GM03348 (cell line): Measurements from ENCODE around the gene GPC3.
A peak's percentile ranks its signal among the peaks of the same experiment; 100 is the strongest.

Experiments
- DNase-seq: peaks from one replicate; pipeline ENCODE4 v3.0.0; 2012; ENCODE audit warnings: low spot score

GPC3 gene

GRCh38 chrX:133681897-133682296 lies 303.5 kb downstream of the GPC3 start:
- DNase-seq = no peak

GRCh38 chrX:133681421-133681820 lies 304.0 kb downstream of the GPC3 start:
- no peak for DNase-seq

GRCh38 chrX:133677123-133678063 lies 308.0 kb downstream of the GPC3 start:
- DNase-seq = no peak

- no peak for DNase-seq
Measured at GRCh38 chrX:133676344-133677122, 308.9 kb downstream of the GPC3 start.

- DNase-seq = no peak
Measured at GRCh38 chrX:133674726-133675470, 310.5 kb downstream of the GPC3 start.

GRCh38 chrX:133670383-133670782 lies 315.0 kb downstream of the GPC3 start:
- DNase-seq = peak; percentile 52

GRCh38 chrX:133669214-133669613 lies 316.2 kb downstream of the GPC3 start:
- no peak for DNase-seq

GRCh38 chrX:133668225-133668931 lies 317.0 kb downstream of the GPC3 start:
- DNase-seq = no peak

GRCh38 chrX:133666256-133666655 lies 319.1 kb downstream of the GPC3 start:
- no peak for DNase-seq

- peak; percentile 53 for DNase-seq
Measured at GRCh38 chrX:133661962-133662839, 323.2 kb downstream of the GPC3 start.

GRCh38 chrX:133660281-133660680 lies 325.1 kb downstream of the GPC3 start:
- DNase-seq = peak; percentile 30

GRCh38 chrX:133658293-133658911 lies 327.0 kb downstream of the GPC3 start:
- no peak for DNase-seq

- no peak for DNase-seq
Measured at GRCh38 chrX:133655275-133656265, 329.8 kb downstream of the GPC3 start.

- DNase-seq = peak; percentile 14
Measured at GRCh38 chrX:133654811-133655210, 330.6 kb downstream of the GPC3 start.

- DNase-seq = no peak
Measured at GRCh38 chrX:133653358-133653757, 332.0 kb downstream of the GPC3 start.

- DNase-seq = no peak
Measured at GRCh38 chrX:133652185-133652584, 333.2 kb downstream of the GPC3 start.

GRCh38 chrX:133650239-133650638 lies 335.2 kb downstream of the GPC3 start:
- no peak for DNase-seq

GRCh38 chrX:133649651-133650050 lies 335.7 kb downstream of the GPC3 start:
- no peak for DNase-seq

- DNase-seq = no peak
Measured at GRCh38 chrX:133648594-133648993, 336.8 kb downstream of the GPC3 start.
